MCF 10A (cell line): ENCODE measurements around the gene GGACT. TPM values are rescaled to one million over a fixed set of nuclear protein-coding genes. Genes with fewer than 3 reads are reported as not detected.
"Not testable (repeated sequence)": the region's sequence is repeated elsewhere in the genome, so short reads cannot be mapped to it uniquely, and the experiment has no call there.

Source experiments
- BruUV-seq: library from RNA; stranded (reverse); fragments of 400-500 nt; replicated peaks from 2 replicates; lab custom pipeline; 2021; lab: Mats Ljungman, UMichigan
- CTCF ChIA-PET: fragments of 300-600 bp; sonication (Branson Sonifier 250); formaldehyde crosslinking; extraction: SDS; loops from one replicate; lab custom pipeline; 2021; ENCODE audit warnings: antibody characterized with exemption, inconsistent platforms; lab: Yijun Ruan, JAX
- POLR2A ChIA-PET: fragments of 300-600, 350-650 bp; sonication (Branson Sonifier 250); formaldehyde crosslinking; extraction: SDS; loops from one replicate; lab custom pipeline; 2020; ENCODE audit warnings: antibody characterized with exemption, inconsistent platforms; lab: Yijun Ruan, JAX
- DNase-seq: peaks from one replicate; pipeline ENCODE4 v3.0.0-alpha.2; 2018; ENCODE audit not compliant: unreplicated experiment
- H3K27ac Mint-ChIP-seq: one replicate; pipeline ENCODE4 v1.8.0; 2022; ENCODE audit warnings: mild to moderate bottlenecking, low read depth, mixed read lengths; ENCODE audit not compliant: unreplicated experiment
- H3K27me3 Mint-ChIP-seq: one replicate; pipeline ENCODE4 v1.8.0; 2022; ENCODE audit warnings: mixed read lengths; ENCODE audit not compliant: insufficient read depth, unreplicated experiment
- H3K36me3 Mint-ChIP-seq: one replicate; pipeline ENCODE4 v1.8.0; 2022; ENCODE audit warnings: mild to moderate bottlenecking, moderate library complexity, mixed read lengths; ENCODE audit not compliant: insufficient read depth, unreplicated experiment
- H3K4me1 Mint-ChIP-seq: one replicate; pipeline ENCODE4 v1.8.0; 2022; ENCODE audit warnings: mixed read lengths; ENCODE audit not compliant: insufficient read depth, unreplicated experiment
- H3K4me3 Mint-ChIP-seq: one replicate; pipeline ENCODE4 v1.8.0; 2022; ENCODE audit warnings: mild to moderate bottlenecking, moderate library complexity, mixed read lengths; ENCODE audit not compliant: unreplicated experiment
- H3K9me3 Mint-ChIP-seq: one replicate; pipeline ENCODE4 v1.8.0; 2022; ENCODE audit warnings: mixed read lengths; ENCODE audit not compliant: unreplicated experiment
- CTCF ChIP-seq: fragments of 200-600 bp; IDR thresholded peaks from one replicate; pipeline ENCODE4 v1.8.0; 2022; ENCODE audit warnings: antibody characterized with exemption, mild to moderate bottlenecking; ENCODE audit not compliant: unreplicated experiment
- intact Hi-C: fragments of 100-400 bp; cut with micrococcal nuclease; formaldehyde crosslinking; loops from 2 replicates; pipeline ENCODE4 v1.14.1; 2022
- total RNA-seq: library from RNA; stranded (reverse); gene quantifications from 2 replicates; pipeline ENCODE4 v1.2.3, GENCODE V29; 2022

GGACT gene
- total RNA-seq, 1 experiment from 2014 or later: 8.1 TPM

DNA sequence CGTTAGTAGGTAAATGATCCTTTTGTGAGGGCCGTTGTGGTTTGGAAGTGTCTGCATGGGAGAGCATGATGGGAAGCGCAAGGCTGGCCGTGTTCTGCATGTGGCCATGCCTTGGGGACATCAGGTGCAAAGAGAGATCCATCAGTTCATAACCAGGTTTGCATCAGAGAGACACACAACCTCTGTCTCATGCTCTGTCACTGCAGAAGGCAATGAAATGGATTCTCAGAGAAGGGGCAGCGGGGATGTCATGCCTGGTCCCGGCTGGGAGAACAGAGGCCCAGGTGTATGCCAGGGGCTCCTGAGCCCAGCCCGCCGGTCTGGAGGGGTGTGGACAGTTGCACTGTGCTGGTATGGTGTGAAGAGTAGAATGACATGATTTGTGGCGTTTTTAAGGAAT, 60.2 kb downstream of the GGACT start:
- Mint-ChIP-seq H3K27me3 (no peaks in the 10 kb centered on the region), H3K4me1 (no peaks in the 10 kb centered on the region), H3K36me3 (peaks cover 18% of the 10 kb centered on the region), H3K27ac (no peak overlapping the region), H3K4me3 (no peak overlapping the region), H3K9me3 (no peaks in the 10 kb centered on the region)
- POLR2A ChIA-PET: no interaction called here
- DNase-seq: no peak
- CTCF ChIA-PET: no interaction called here
- intact Hi-C loops: no loop called here
- no peak for TF ChIP-seq CTCF
- no TSS peak for BruUV-seq

DNA sequence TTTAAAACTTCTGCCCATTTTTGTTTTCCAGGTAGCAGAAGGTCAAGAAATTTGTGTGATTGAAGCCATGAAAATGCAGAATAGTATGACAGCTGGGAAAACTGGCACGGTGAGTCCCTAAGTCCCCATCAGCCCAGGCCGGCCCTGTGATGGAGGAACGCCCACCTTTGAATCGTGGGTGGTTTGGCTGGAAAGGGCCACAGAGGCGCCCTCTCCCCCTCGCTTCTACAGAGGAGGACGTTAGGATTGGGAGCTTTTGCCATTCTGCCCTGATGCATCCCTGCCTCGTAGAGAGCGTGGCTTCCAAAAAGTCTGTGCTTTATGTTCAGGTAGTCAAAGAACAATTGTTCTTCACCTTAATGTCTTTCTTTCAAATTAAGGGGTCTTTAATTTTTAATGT, 60.9 kb downstream of the GGACT start:
- no peak overlapping the region for H3K4me3 Mint-ChIP-seq
- no TSS peak for BruUV-seq
- no peak for TF ChIP-seq CTCF
- no peak overlapping the region for H3K27ac Mint-ChIP-seq
- peaks cover 18% of the 10 kb centered on the region for H3K36me3 Mint-ChIP-seq
- no peak for DNase-seq
- CTCF ChIA-PET: no interaction called here
- intact Hi-C loops: no loop called here
- H3K9me3 Mint-ChIP-seq: no peaks in the 10 kb centered on the region
- no peaks in the 10 kb centered on the region for H3K27me3 Mint-ChIP-seq
- H3K4me1 Mint-ChIP-seq: no peaks in the 10 kb centered on the region
- POLR2A ChIA-PET: no interaction called here

- no peak for TF ChIP-seq CTCF
- Mint-ChIP-seq H3K36me3 (peaks cover 18% of the 10 kb centered on the region), H3K27me3 (no peaks in the 10 kb centered on the region), H3K27ac (peak overlapping the region; percentile 19), H3K4me3 (no peak overlapping the region), H3K4me1 (no peaks in the 10 kb centered on the region), H3K9me3 (no peaks in the 10 kb centered on the region)
- POLR2A ChIA-PET: no interaction called here
- DNase-seq: no peak
- CTCF ChIA-PET: interaction anchor here (3.0 kb wide), 1 partner anchor 12 kb away, joined by 19 read pairs; no protein-coding TSS in a partner anchor
- no TSS peak for BruUV-seq
- intact Hi-C loops: no loop called here
Observed at GRCh38 chr13:100526318-100527000, 62.1 kb downstream of the GGACT start.

GRCh38 chr13:100525453-100526317, 62.9 kb downstream of the GGACT start:
- CTCF ChIA-PET: interaction anchor here (1.4 to 3.0 kb wide), 2 partner anchors 11 to 18 kb away, joined by 4 to 19 read pairs; no protein-coding TSS in a partner anchor
- H3K9me3 Mint-ChIP-seq: no peaks in the 10 kb centered on the region
- H3K4me3 Mint-ChIP-seq: no peak overlapping the region
- H3K27me3 Mint-ChIP-seq: no peaks in the 10 kb centered on the region
- POLR2A ChIA-PET: no interaction called here
- no peaks in the 10 kb centered on the region for H3K4me1 Mint-ChIP-seq
- no TSS peak for BruUV-seq
- intact Hi-C loops: no loop called here
- no peak for DNase-seq
- peaks cover 17% of the 10 kb centered on the region for H3K36me3 Mint-ChIP-seq
- H3K27ac Mint-ChIP-seq: no peak overlapping the region
- TF ChIP-seq CTCF: no peak

DNA sequence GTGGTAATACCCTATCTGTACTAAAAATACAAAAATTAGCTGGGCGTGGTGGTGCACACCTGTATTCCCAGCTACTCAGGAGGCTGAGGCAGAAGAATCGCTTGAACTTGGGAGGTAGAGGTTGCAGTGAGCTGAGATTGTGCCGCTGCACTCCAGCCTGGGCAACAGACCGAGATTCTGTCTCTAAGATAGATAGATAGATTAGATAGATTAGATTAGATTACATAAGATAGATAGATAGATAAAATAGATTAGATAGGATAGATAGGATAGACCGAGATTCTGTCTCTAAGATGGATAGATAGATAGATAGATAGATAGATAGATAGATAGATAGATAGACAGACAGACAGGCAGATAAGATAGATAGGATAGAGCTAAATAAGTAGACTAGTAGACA, 63.9 kb downstream of the GGACT start:
- intact Hi-C loops, H3K36me3 Mint-ChIP-seq, H3K4me1 Mint-ChIP-seq, BruUV-seq, H3K4me3 Mint-ChIP-seq, POLR2A ChIA-PET, DNase-seq, H3K9me3 Mint-ChIP-seq, H3K27me3 Mint-ChIP-seq: not testable (repeated sequence)
- H3K27ac Mint-ChIP-seq: peak overlapping the region; percentile 15
- CTCF ChIA-PET: interaction anchor here (0.7 to 3.0 kb wide), 3 partner anchors 10 to 701 kb away, joined by 3 to 19 read pairs (median 4); no protein-coding TSS in a partner anchor
